BE2C (cell line): ENCODE measurements around the gene RAB9A. TPM values are rescaled to one million over a fixed set of nuclear protein-coding genes. Genes with fewer than 3 reads are reported as not detected.
"Not testable (repeated sequence)": the region's sequence is repeated elsewhere in the genome, so short reads cannot be mapped to it uniquely, and the experiment has no call there.

Experiments
- DNase-seq: peaks from one replicate; pipeline ENCODE4 v3.0.0-alpha.2; 2020
- H3K27me3 ChIP-seq: fragments of 250-450 bp; sonication (Bioruptor Pico); 2 replicates; pipeline ENCODE4 v1.5.1; 2020; ENCODE audit warnings: mild to moderate bottlenecking
- H3K36me3 ChIP-seq: fragments of 250-450 bp; sonication (Bioruptor Pico); 2 replicates; pipeline ENCODE4 v1.5.1; 2020; ENCODE audit warnings: mild to moderate bottlenecking
- H3K4me1 ChIP-seq: fragments of 250-450 bp; sonication (Bioruptor Pico); 2 replicates; pipeline ENCODE4 v1.5.1; 2020
- H3K4me3 ChIP-seq: 2 replicates; pipeline ENCODE4 v1.5.1; 2011; ENCODE audit warnings: low read depth, low read length
- H3K9me3 ChIP-seq: fragments of 250-450 bp; sonication (Bioruptor Pico); 2 replicates; pipeline ENCODE4 v1.5.1; 2020
- CTCF ChIP-seq: IDR thresholded peaks from 2 replicates; pipeline ENCODE4 v1.5.1; 2012; ENCODE audit warnings: mild to moderate bottlenecking, low read depth, low read length
- polyA plus RNA-seq: library from polyadenylated mRNA; unstranded; fragments of >200 nt; gene quantifications from one replicate; pipeline ENCODE4 v1.2.1, GENCODE V29; 2012; ENCODE audit warnings: low read depth, missing spikeins; ENCODE audit not compliant: insufficient read length, insufficient read depth

RAB9A gene
- 25.0 TPM for polyA plus RNA-seq

- peak; percentile 88 for DNase-seq
- Histone ChIP-seq H3K9me3 (no peaks in the 10 kb centered on the region), H3K4me1 (peaks cover 5% of the 10 kb centered on the region; the same call in 1 of the 2 replicates), H3K4me3 (peak within 1 kb of the TSS; percentile 85), H3K27me3 (no peaks in the 10 kb centered on the region), H3K36me3 (no peaks in the 10 kb centered on the region)
- no peak for TF ChIP-seq CTCF
Measured at GRCh38 chrX:13688958-13689740, at the start of gene RAB9A. Gene RAB9A, plus strand, starts transcription at chrX:13689128. Its CDS starts 19,619 bp downstream, at chrX:13708747.

DNA sequence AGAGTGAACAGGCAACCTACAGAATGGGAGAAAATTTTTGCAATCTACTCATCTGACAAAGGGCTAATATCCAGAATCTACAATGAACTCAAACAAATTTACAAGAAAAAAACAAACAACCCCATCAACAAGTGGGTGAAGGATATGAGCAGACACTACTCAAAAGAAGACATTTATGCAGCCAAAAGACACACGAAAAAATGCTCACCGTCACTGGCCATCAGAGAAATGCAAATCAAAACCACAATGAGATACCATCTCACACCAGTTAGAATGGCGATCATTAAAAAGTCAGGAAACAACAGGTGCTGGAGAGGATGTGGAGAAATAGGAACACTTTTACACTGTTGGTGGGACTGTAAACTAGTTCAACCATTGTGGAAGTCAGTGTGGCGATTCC is 47.2 kb upstream of the RAB9A start:
- not testable (repeated sequence) for H3K4me1 ChIP-seq, H3K36me3 ChIP-seq, H3K4me3 ChIP-seq, DNase-seq, H3K27me3 ChIP-seq, H3K9me3 ChIP-seq

- DNase-seq, result no peak
- TF ChIP-seq CTCF, result no peak
- no peaks in the 10 kb centered on the region for H3K4me1 ChIP-seq
- no peaks in the 10 kb centered on the region for H3K36me3 ChIP-seq
- no peak overlapping the region for H3K4me3 ChIP-seq
- H3K27me3 ChIP-seq, result no peaks in the 10 kb centered on the region
- H3K9me3 ChIP-seq, result no peaks in the 10 kb centered on the region
Measured at GRCh38 chrX:13645464-13646153, 43.3 kb upstream of the RAB9A start.

DNA sequence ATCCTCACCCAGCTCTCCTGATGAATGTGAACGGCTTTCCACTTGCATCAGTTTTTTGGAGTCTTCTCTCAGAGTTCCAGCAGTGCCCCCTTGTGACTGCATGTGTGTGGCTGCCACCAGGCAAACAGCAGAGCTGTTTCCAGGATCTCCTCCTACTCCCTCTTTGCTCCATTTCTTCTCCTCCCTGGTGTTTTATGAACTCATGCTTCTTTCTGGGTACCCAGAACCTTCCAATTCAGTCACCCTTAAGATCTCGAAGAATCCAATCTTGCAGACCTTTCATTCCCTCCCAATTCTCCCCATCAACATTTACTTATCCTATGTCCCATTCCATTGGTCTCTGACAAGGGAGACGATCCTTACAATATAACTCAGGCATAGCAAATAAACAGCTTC is 42.8 kb upstream of the RAB9A start:
- Histone ChIP-seq H3K9me3 (no peaks in the 10 kb centered on the region), H3K36me3 (no peaks in the 10 kb centered on the region), H3K4me3 (no peak overlapping the region), H3K27me3 (no peaks in the 10 kb centered on the region), H3K4me1 (no peaks in the 10 kb centered on the region)
- peak; percentile 62 for DNase-seq
- TF ChIP-seq CTCF, result peak; percentile 79

- DNase-seq, result peak; percentile 85
- H3K9me3 ChIP-seq, result no peaks in the 10 kb centered on the region
- no peak overlapping the region for H3K4me3 ChIP-seq
- H3K36me3 ChIP-seq, result no peaks in the 10 kb centered on the region
- H3K4me1 ChIP-seq, result 0 out of 2 replicates have a peak, but pooled peaks cover 2% of the 10 kb centered on the region
- H3K27me3 ChIP-seq, result no peaks in the 10 kb centered on the region
- TF ChIP-seq CTCF, result no peak
Measured at GRCh38 chrX:13647709-13648212, 41.2 kb upstream of the RAB9A start.

DNA sequence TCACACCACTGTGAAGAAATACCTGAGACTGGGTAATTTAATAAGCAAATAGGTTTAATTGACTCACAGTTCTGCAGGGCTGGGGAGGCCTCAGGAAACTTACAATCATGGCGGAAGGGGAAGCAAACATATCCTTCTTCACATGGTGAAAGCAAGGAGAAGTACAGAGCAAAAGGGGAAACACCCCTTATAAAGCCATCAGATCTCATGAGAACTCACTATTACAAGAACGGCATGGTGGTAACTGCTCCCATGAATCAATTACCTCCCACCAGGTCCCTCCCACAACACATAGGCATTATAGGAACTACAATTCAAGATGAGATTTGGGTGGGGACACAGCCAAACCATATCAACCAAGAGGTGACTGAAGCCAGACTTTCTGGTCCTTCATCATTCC is 40.6 kb upstream of the RAB9A start:
- not testable (repeated sequence) for H3K4me3 ChIP-seq, H3K36me3 ChIP-seq, H3K9me3 ChIP-seq, H3K27me3 ChIP-seq, DNase-seq, H3K4me1 ChIP-seq

DNA sequence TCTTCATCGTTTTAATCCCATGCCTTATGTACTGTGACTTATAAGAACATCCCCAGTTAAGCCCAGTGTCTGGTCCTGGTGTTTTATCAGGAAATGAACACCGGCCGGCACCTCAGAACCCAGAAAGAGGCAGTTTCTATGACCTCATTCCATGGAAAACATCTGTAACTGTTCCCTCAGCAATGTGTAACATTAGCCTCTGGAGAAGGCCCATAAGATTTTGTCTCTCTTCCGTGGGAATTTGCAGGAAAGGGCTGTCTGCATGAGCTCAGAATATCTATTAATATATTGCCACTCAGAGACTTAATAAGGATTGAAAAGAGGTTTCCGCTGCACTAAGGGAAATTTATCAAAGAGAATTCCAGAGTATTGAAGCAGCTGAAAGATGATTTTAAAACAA is 39.1 kb upstream of the RAB9A start:
- TF ChIP-seq CTCF, result no peak
- H3K4me3 ChIP-seq, result no peak overlapping the region
- no peaks in the 10 kb centered on the region for H3K9me3 ChIP-seq
- no peak for DNase-seq
- no peaks in the 10 kb centered on the region for H3K27me3 ChIP-seq
- no peaks in the 10 kb centered on the region for H3K36me3 ChIP-seq
- peaks cover 2% of the 10 kb centered on the region; the same call in 1 of the 2 replicates for H3K4me1 ChIP-seq
